GM21619 (cell line): Measurements from ENCODE around the gene MAP3K7CL.
"Not testable (repeated sequence)": the region's sequence is repeated elsewhere in the genome, so short reads cannot be mapped to it uniquely, and the experiment has no call there.

Experiments
- ATAC-seq: cut with Tn5 transposase; IDR thresholded peaks from one replicate; pipeline ENCODE4 v1.9.1; 2021; ENCODE audit not compliant: unreplicated experiment

Gene MAP3K7CL

DNA sequence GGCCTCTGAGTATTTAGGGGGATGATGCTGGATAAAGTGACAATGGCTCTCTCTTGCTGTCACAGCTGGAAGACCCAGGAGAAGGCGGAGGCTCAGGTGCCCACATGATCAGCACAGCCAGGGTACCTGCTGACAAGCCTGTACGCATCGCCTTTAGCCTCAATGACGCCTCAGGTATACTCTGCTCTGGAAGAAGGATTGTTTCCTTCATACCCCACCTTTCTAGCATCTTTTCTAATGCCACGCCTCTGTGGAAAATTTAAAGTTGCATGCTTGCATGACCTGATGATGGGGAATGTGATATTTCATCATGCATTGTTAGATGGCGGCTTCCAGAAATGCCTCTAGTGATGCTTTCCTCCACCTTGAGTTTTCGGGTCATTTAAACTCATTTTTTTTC, 2.8 kb downstream of the MAP3K7CL start:
- ATAC-seq = no peak

DNA sequence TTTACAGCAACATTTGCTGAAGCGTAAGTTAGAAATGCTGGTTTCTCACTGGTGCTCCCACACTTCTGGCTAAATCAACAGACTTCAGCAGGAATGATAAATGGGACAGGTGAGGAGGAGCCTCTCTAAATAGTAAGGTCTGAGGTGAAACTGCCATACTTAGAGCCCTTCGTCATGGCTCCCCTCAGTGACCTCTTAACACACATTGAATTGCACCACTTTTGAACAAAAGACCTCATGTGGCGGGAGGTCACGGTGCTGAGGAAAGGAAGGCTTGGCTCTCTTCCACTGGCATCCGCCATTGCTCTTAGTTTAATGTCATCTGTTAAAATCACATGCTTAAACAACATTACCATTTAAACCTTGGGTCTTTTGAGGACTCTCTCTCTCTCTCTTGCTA, 3.4 kb downstream of the MAP3K7CL start:
- ATAC-seq = no peak

DNA sequence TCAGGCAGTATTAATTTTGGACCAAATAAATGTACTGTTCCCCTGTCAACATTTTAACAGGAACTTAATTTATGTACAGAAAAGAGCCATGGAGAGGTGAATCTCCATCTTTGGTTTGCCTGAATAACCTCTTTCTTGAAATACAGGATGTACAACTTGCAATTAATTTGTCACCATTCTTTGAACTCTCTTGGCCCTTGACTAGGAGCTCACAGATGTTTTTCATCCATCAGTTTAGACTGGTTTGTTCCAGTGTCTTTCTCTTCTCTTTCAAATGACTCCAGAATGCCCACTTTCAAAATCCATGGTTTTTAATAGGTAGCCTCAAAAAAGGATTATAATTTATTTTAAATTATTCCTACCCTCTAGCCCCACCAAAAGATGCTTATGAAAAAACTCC, 5.0 kb downstream of the MAP3K7CL start:
- ATAC-seq = no peak

- ATAC-seq = no peak
Measured at GRCh38 chr21:29136033-29136432, 5.6 kb downstream of the MAP3K7CL start.

DNA sequence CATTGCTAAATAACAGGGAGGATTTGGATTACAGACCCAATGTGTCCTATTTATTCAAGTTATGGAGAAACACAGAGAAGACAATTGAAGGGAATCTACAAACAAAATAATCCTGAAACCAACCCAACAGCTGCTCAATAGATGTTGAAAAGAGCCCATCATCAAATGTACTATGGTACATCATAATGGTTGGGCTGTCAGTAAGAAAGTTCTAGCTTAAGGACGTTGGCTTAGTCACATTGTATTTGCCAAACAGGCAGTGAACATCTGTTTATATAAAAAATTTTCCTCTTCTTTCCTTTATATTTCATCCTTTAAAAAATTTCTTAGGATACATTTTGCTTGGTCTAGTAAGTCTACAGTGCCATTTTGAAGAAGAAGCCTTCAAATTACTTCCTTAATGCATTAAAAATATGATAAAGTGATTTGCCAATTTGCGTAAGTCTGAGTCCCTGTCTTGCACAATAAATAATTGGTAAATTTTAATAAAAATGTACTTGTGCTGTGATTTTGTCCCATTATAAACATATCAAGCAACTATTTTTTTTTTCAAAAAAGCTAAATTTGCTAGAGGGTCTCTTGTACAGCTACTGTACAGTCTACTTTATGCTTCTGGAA, 14.4 kb downstream of the MAP3K7CL start:
- ATAC-seq = no peak

DNA sequence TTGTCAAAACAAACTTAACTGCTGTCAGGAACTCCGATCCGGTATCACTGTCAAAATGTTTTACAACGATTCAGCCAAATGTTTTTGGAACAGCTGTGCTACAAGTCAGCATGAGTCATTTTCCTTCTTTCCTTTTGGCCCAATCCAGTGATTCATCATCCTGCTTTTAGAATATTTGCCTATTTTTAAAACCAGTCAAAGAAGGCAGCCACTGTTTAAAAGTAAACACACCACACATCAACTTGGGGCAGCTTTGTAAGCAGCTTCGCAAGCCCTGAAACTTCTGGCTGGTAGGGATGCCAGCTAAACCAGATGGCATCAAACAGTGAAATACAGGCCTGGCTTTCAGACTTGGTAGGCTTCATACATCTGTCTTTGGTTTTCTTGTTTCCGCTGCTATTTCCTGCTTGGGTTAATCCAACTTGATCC, 14.9 kb downstream of the MAP3K7CL start:
- ATAC-seq = no peak

- ATAC-seq = no peak
Measured at GRCh38 chr21:29145852-29146453, 15.5 kb downstream of the MAP3K7CL start.

GRCh38 chr21:29146726-29147125, 16.3 kb downstream of the MAP3K7CL start:
- ATAC-seq = no peak

- ATAC-seq = peak; percentile 42
Measured at GRCh38 chr21:29148530-29148929, 18.1 kb downstream of the MAP3K7CL start.

- no peak for ATAC-seq
Measured at GRCh38 chr21:29149808-29150425, 19.5 kb downstream of the MAP3K7CL start.

DNA sequence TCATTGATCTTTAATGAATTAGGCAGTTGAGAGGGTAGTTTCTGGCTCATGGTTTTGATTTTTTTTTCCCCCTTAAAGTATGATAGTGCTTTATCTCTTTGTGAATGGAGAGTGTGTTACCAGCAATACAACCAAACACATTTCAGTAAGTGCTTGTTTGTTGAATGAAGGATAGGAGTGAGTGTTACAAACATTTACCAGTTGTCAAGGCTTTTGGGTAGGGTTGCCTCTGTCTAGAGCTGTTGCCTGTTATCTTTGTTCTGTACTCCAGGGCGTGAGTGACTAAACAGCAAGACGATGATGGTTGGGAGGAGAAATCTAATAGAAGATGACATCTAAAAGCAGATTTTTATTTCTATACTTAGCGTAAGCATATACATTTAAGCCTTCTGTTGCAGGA, 21.5 kb downstream of the MAP3K7CL start:
- no peak for ATAC-seq

DNA sequence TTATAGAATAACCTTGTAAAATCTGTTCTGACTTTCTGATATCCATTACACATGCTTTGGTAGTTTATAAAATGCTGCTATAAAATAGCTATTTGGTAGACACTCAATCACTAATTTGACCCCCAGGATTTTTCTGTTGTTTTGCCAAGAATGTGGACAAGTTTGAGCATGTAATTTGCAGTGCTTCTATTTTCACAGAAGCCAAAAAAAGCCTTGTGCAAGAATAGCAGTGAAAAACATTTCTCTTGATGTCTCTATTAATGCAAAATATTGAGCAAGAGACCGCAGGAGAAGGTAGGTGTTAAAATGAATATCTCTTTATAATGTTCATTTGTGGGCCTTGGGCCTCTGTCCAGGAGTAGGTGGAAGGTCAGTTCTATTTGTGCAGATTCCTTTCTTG, 22.5 kb downstream of the MAP3K7CL start:
- no peak for ATAC-seq

- no peak for ATAC-seq
Measured at GRCh38 chr21:29154270-29154669, 23.8 kb downstream of the MAP3K7CL start.

- ATAC-seq = no peak
Measured at GRCh38 chr21:29155118-29155932, 24.9 kb downstream of the MAP3K7CL start.

DNA sequence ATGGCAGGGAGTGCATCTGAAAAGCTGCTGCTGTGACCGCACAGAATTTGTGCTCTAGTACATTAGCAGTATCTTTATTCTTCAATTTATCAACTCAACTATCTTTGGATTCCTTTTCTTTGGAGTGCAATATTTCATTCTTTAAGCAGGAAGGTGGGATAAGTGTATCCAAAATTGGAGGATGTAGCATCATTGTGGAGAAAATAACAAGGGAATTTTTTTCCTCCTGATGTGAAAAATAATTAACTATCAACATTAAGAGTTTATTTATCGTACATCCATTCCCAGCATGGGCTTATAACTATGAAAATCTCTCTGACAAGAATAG, 25.5 kb downstream of the MAP3K7CL start:
- no peak for ATAC-seq

- no peak for ATAC-seq
Measured at GRCh38 chr21:29157080-29157479, 26.6 kb downstream of the MAP3K7CL start.

DNA sequence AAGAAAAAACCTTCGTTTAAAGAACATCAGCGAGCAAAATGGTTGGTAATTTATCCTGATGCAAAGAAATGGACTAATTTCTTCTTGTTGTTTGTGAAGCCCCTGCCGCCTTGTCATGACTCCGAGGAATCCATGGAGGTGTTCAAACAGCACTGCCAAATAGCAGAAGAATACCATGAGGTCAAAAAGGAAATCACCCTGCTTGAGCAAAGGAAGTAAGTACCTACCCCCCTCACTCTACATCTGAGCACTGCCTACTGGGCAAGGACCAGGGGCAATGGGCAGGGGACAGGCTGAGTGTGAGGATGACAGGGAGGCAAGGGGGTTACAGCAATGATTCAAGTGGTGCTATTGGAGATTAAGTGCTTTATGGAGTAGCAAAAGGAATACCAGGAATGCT, 29.4 kb downstream of the MAP3K7CL start:
- no peak for ATAC-seq

DNA sequence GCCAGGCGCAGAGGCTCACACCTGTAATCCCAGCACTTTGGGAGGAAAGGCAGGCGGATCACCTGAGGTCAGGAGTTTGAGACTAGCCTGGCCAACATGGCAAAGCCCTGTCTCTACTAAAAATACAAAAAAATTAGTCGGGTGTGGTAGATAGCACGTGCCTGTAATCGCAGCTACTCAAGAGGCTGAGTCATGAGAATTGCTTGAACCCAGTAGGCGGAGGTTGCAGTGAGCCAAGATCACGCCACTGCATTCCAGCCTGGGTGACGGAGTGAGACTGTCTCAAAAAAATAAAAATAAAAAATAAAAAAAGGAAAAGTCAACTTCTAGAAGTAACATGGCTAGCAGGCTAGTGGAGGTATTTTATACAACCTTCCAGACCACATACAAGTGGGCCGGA, 32.4 kb downstream of the MAP3K7CL start:
- not testable (repeated sequence) for ATAC-seq

DNA sequence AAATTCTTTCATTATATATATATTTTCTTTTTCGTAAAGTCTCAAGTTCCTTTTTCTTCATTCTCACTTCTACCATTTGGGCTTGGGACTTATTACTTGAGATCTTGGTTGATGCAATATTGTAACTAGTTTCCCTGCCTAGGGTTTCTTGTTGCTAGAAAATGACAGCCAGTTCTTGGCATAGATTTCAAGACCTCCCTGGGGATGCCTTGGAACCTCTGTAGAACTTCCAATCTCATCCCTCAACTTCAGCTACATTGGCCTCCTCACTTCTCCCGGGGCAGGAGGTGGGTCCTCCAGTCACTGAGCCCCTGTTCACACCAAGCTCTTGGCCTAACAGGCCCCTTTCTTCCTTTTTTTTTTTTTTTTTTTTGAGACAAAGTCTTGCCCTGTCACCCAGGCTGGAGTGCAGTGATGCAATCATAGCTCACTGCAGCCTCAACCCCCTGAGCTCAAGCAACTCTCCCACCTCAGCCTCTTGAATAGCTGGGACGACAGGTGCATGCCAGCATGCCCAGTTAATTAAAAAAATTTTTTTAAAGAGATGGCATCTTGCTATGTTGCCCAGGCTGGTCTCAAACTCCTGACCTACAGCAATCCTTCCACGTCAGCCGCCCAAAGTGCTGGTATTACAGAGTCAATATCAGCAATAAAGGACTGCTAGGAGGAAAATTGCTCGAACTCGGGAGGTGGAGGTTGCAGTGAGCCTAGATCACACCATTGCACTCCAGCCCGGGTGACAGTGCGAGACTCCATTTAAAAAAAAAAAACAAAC, 33.1 kb downstream of the MAP3K7CL start:
- no peak for ATAC-seq

DNA sequence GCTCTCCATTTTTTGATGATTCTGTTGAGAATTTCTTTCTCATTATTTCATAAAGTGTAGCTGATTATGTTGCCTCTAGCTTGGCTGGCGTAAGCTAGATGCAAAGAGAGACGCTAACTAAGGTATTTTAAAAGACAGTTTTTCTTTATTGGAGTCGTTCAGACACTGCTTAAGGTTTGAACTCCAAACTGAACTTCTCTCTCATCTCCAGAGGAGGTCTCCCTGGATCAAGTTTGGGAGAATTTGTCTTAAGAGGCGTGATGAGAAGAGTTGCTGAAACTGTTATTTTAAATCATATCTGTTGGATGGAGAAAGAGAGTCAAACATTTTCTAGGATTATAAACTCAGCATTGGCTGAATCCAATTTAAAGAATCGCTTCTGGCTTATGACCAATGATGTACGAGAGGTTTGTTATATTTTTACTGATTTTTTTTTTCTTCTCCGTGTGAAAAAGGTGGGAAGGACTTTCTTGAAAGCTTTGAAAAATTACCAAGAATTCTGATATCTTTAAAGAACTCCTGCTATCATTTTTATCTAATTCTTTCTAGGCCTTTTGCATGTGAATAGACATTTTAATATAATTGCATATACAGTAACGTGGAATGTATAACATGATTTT, 34.0 kb downstream of the MAP3K7CL start:
- ATAC-seq = no peak

DNA sequence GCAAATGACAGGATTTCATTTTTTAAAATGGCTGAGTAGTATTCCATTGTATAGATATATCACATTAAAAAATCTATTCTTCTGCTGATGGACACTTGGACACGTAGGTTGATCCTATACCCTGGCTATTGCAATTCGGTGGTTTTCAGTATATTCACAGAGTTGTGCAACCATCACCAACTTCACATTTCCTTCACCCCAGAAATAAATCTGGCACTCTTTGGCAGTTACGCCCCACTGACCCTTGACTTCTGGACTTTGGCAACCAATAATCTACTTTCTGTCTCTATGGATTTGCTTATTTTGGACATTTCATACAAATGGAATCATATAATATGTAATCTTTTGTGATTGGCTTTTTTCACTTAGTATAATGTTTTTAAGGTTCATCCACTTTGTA, 35.9 kb downstream of the MAP3K7CL start:
- ATAC-seq = no peak
